Heart right ventricle (tissue), 16 donors: ENCODE data around the gene FAM184B. TPM values are rescaled to one million over a fixed set of nuclear protein-coding genes. Genes with fewer than 3 reads are reported as not detected.

ENCODE experiments used
- ATAC-seq, 8 donors: fragments of 200-7000 bp; cut with Tn5 transposase; one replicate each; pipeline ENCODE4 v1.9.1; 2020; ENCODE audit warnings: mild to moderate bottlenecking in 8 of 8, moderate library complexity in 8 of 8, moderate number of reproducible peaks in 1 of 8
- DNase-seq, 2 donors: peaks; one replicate each; pipeline ENCODE4 v3.0.0-alpha.2; 2020
- H3K27ac ChIP-seq, 10 donors: fragments of 200-600 bp; sonication (generic) in 2 of 10; one replicate each; pipeline versions ENCODE4 v1.5.0 to v1.8.0; 2020 to 2022; ENCODE audit warnings: mild to moderate bottlenecking in 3 of 10
- H3K27me3 ChIP-seq, 7 donors: fragments of 200-600 bp; one replicate each; pipeline ENCODE4 v1.8.0; 2021 to 2022; ENCODE audit warnings: mild to moderate bottlenecking in 2 of 7
- H3K36me3 ChIP-seq, 9 donors: fragments of 200-600 bp; sonication (generic) in 1 of 9; one replicate each; pipeline versions ENCODE4 v1.5.0 to v1.8.0; 2020 to 2022; ENCODE audit warnings: mild to moderate bottlenecking in 2 of 9
- H3K4me1 ChIP-seq, 9 donors: fragments of 200-600 bp; sonication (generic) in 1 of 9; one replicate each; pipeline versions ENCODE4 v1.5.0 to v1.8.0; 2020 to 2022; ENCODE audit warnings: mild to moderate bottlenecking in 4 of 9
- H3K4me3 ChIP-seq, 10 donors: fragments of 200-600 bp; sonication (generic) in 2 of 10; one replicate each; pipeline versions ENCODE4 v1.5.0 to v1.8.0; 2020 to 2022; ENCODE audit warnings: mild to moderate bottlenecking in 7 of 10, moderate library complexity in 2 of 10
- H3K9me3 ChIP-seq, 11 donors: fragments of 200-600 bp in 10 of 11; sonication (generic) in 2 of 11; one replicate each; pipeline versions ENCODE4 v1.5.0 to v1.8.0; 2013 to 2022; ENCODE audit warnings: mild to moderate bottlenecking in 2 of 11, control low read depth in 1 of 11, moderate library complexity in 1 of 11
- CTCF ChIP-seq, 9 donors: fragments of 200-600 bp; sonication (generic) in 2 of 9; IDR thresholded peaks; one replicate each; pipeline versions ENCODE4 v1.5.0 to v1.8.0; 2021 to 2022; ENCODE audit warnings: antibody characterized with exemption in 9 of 9, mild to moderate bottlenecking in 5 of 9, moderate library complexity in 1 of 9
- WGBS, 2 donors: extraction: QIAGEN DNeasy Blood & Tissue Kit; methylation state at CpG; one replicate each; pipeline ENCODE4 v1.1.7; 2013; ENCODE audit warnings: inconsistent platforms in 1 of 2; 5-methylcytosine and 5-hydroxymethylcytosine counted together
- intact Hi-C, 10 donors: fragments of 100-400 bp; cut with DNase I; formaldehyde crosslinking; loops; one replicate each; pipeline versions ENCODE4 v1.11.1 to v1.14.2; 2022
- polyA plus RNA-seq, 2 donors: library from polyadenylated mRNA; stranded (reverse); fragments of 200-250 nt; gene quantifications; one replicate each; pipeline ENCODE4 v1.2.3, GENCODE V29; 2013
- total RNA-seq, 10 donors: library from RNA; stranded (reverse); fragmentation: NEBNext Ultra II Directional in 3 of 10; extraction: Animal tissue kit (Norgen Biotek cat#: 25700) in 3 of 10; gene quantifications; one replicate each; pipeline versions ENCODE4 v1.2.1 to v1.2.4, GENCODE V29; 2021 to 2023
- donor health status: Arrhythmogenic right ventricular cardiomyopathy.
- donor health status: ischemic (EF 13 %, LVEDD 7.1; RV severe dilation, severe dysfunction).
- donor health status: healthy with polysubstance abuse.
- donor health status: DM: no; HTN: yes; CAD: no.
- donor health status: DM: no; HTN: no; CAD: no.
- donor health status: ischemic (EF 25% LVEDD 6.9; RV normal size, moderate dysfunction).
- donor health status: ischemic (EF 25% LVEDD 5.7; RV mildly dilated, moderate dysfunction).
- donor health status: healthy.
- donor health status: DM: yes; HTN: yes; CAD: no.
- donor health status: Ischemic cardiomyopathy.
- donor health status: ischemic (EF 35%, LVEDD 5.7; RV mildly dilated, moderate dysfunction).
- donor health status: nonischemic (EF 11% LVEDD 7.7; RV severe dilation, severe dysfunction).
- donor health status: DM: yes; HTN: yes; CAD: no.
- donor health status: PGD.
- donor health status: ischemic (EF 29% LVEDD 5.4; RV normal size, mild dysfunction).
- donor health status: nonischemic (EF 23%, LVEDD 6.1; RV moderate dilation, normal function).

Gene FAM184B
- total and polyA plus RNA-seq, 12 donors = 0.01 to 0.07 TPM; not detected in 10

GRCh38 chr4:17614416-17615299, 166.8 kb downstream of the FAM184B start, which contains the start of gene MED28:
Gene MED28, plus strand, starts transcription at chr4:17614641. Its CDS starts 14 bp downstream, at chr4:17614655.
- 0% methylated on average over 46 of the region's 46 CpGs for WGBS, 2 donors
- Histone ChIP-seq H3K27ac (peak within 1 kb of the TSS; percentile 43 to 98 (median 84)), H3K9me3 (no peaks in the 10 kb centered on the region), H3K4me1 (peaks cover 10 to 50% (median 45%) of the 10 kb centered on the region in 9 donors), H3K27me3 (no peaks in the 10 kb centered on the region), H3K4me3 (peak within 1 kb of the TSS; percentile 66 to 100 (median 87)), H3K36me3 (peaks cover 0 to 35% (median 6%) of the 10 kb centered on the region in 9 donors)
- peak; percentile 94 to 99 (median 98) for ATAC-seq
- peak; percentile 95 to 96 for DNase-seq
- intact Hi-C loops = loop anchor here in 8 of 10 donors (2.0 to 10.0 kb wide), 6 partner anchors 34 to 200 kb away; partner anchors contain the start of genes LAP3 (in 6 of the 8), DCAF16 (in 1 of the 8) and NCAPG (in 1 of the 8)
- peak in 4 of 9 donors; percentile 21 to 43 (median 26) for TF ChIP-seq CTCF (IDR thresholded peaks at IDR 0.05)

GRCh38 chr4:17613761-17614415, 167.5 kb downstream of the FAM184B start:
- 1 to 2% methylated on average over 23 of the region's 23 CpGs for WGBS, 2 donors
- peak overlapping the region; percentile 66 to 100 (median 87) for H3K4me3 ChIP-seq
- ATAC-seq = peak; percentile 65 to 79 (median 70)
- no peak for DNase-seq
- peaks cover 0 to 30% (median 6%) of the 10 kb centered on the region in 9 donors for H3K36me3 ChIP-seq
- no peak for TF ChIP-seq CTCF (IDR thresholded peaks at IDR 0.05)
- H3K9me3 ChIP-seq = no peaks in the 10 kb centered on the region
- no peaks in the 10 kb centered on the region for H3K27me3 ChIP-seq
- peaks cover 10 to 43% (median 39%) of the 10 kb centered on the region in 9 donors for H3K4me1 ChIP-seq
- peak overlapping the region; percentile 43 to 98 (median 84) for H3K27ac ChIP-seq
- intact Hi-C loops = loop anchor here in 6 of 10 donors (2.0 to 10.0 kb wide), 6 partner anchors 33 to 201 kb away; partner anchors contain the start of genes LAP3 (in 4 of the 6), DCAF16 (in 1 of the 6) and NCAPG (in 1 of the 6)

GRCh38 chr4:17605236-17605635, 176.2 kb downstream of the FAM184B start:
- no peak for DNase-seq
- Histone ChIP-seq H3K9me3 (no peaks in the 10 kb centered on the region), H3K36me3 (peaks cover 0 to 89% (median 46%) of the 10 kb centered on the region in 9 donors), H3K4me1 (peaks cover 0 to 5% (median 0%) of the 10 kb centered on the region in 9 donors), H3K27me3 (no peaks in the 10 kb centered on the region), H3K27ac (no peak overlapping the region), H3K4me3 (no peak overlapping the region)
- intact Hi-C loops = no loop called here
- ATAC-seq = no peak
- WGBS, 2 donors = 74 to 81% methylated on average over 3 of the region's 3 CpGs
- no peak for TF ChIP-seq CTCF (IDR thresholded peaks at IDR 0.05)

- Histone ChIP-seq H3K4me3 (no peak overlapping the region), H3K27me3 (no peaks in the 10 kb centered on the region), H3K4me1 (peaks cover 0 to 26% (median 4%) of the 10 kb centered on the region in 9 donors), H3K9me3 (no peaks in the 10 kb centered on the region), H3K36me3 (peaks cover 0 to 100% (median 51%) of the 10 kb centered on the region in 9 donors), H3K27ac (no peak overlapping the region)
- DNase-seq (no peak), ATAC-seq (no peak)
- intact Hi-C loops = no loop called here
- TF ChIP-seq CTCF (IDR thresholded peaks at IDR 0.05) = no peak
- WGBS, 2 donors = 50 to 92% methylated on average over 1 of the region's 1 CpG
These were observed 181.6 kb downstream of the FAM184B start for GRCh38 chr4:17599826-17600225.
